Skeletal muscle satellite cell (primary cell): ENCODE data around the gene ASTN1.

Experiments used
- H3K27me3 ChIP-seq: 2 replicates; pipeline ENCODE4 v1.7.0; 2013; ENCODE audit warnings: low read length; ENCODE audit not compliant: control insufficient read depth, insufficient read depth
- H3K36me3 ChIP-seq: 2 replicates; pipeline ENCODE4 v1.7.0; 2013; ENCODE audit warnings: mild to moderate bottlenecking, control low read depth, low read length; ENCODE audit not compliant: insufficient read depth
- H3K4me1 ChIP-seq: 2 replicates; pipeline ENCODE4 v1.7.0; 2013; ENCODE audit warnings: low read length; ENCODE audit not compliant: control insufficient read depth, insufficient read depth
- H3K4me2 ChIP-seq: 2 replicates; pipeline ENCODE4 v1.7.0; 2013; ENCODE audit warnings: mild to moderate bottlenecking, low read length
- H3K4me3 ChIP-seq: 2 replicates; pipeline ENCODE4 v1.7.0; 2013; ENCODE audit warnings: low read length
- H3K9ac ChIP-seq: 2 replicates; pipeline ENCODE4 v1.7.0; 2013; ENCODE audit warnings: mild to moderate bottlenecking, low read depth, low read length, moderate library complexity
- H3K9me3 ChIP-seq: replicated peaks from 2 replicates; pipeline ENCODE4 v1.7.0; 2013; ENCODE audit warnings: mild to moderate bottlenecking, control low read depth, low read length

Gene ASTN1

GRCh38 chr1:177128665-177129281, 35.7 kb downstream of the ASTN1 start:
- no peak overlapping the region for H3K9ac ChIP-seq
- H3K4me1 ChIP-seq: no peaks in the 10 kb centered on the region
- no peaks in the 10 kb centered on the region for H3K9me3 ChIP-seq
- H3K36me3 ChIP-seq: no peaks in the 10 kb centered on the region
- H3K4me3 ChIP-seq: no peak overlapping the region
- H3K4me2 ChIP-seq: no peak overlapping the region
- peaks cover 14% of the 10 kb centered on the region for H3K27me3 ChIP-seq

- no peak overlapping the region for H3K4me3 ChIP-seq
- no peaks in the 10 kb centered on the region for H3K36me3 ChIP-seq
- H3K4me2 ChIP-seq: no peak overlapping the region
- H3K9ac ChIP-seq: no peak overlapping the region
- H3K27me3 ChIP-seq: peaks cover 13% of the 10 kb centered on the region
- no peaks in the 10 kb centered on the region for H3K9me3 ChIP-seq
- H3K4me1 ChIP-seq: no peaks in the 10 kb centered on the region
Observed at GRCh38 chr1:177126267-177126666, 38.2 kb downstream of the ASTN1 start.

GRCh38 chr1:177124577-177125278, 39.8 kb downstream of the ASTN1 start:
- H3K4me3 ChIP-seq: no peak overlapping the region
- no peak overlapping the region for H3K9ac ChIP-seq
- peaks cover 13% of the 10 kb centered on the region for H3K27me3 ChIP-seq
- no peak overlapping the region for H3K4me2 ChIP-seq
- H3K9me3 ChIP-seq: no peaks in the 10 kb centered on the region
- H3K36me3 ChIP-seq: no peaks in the 10 kb centered on the region
- no peaks in the 10 kb centered on the region for H3K4me1 ChIP-seq

DNA sequence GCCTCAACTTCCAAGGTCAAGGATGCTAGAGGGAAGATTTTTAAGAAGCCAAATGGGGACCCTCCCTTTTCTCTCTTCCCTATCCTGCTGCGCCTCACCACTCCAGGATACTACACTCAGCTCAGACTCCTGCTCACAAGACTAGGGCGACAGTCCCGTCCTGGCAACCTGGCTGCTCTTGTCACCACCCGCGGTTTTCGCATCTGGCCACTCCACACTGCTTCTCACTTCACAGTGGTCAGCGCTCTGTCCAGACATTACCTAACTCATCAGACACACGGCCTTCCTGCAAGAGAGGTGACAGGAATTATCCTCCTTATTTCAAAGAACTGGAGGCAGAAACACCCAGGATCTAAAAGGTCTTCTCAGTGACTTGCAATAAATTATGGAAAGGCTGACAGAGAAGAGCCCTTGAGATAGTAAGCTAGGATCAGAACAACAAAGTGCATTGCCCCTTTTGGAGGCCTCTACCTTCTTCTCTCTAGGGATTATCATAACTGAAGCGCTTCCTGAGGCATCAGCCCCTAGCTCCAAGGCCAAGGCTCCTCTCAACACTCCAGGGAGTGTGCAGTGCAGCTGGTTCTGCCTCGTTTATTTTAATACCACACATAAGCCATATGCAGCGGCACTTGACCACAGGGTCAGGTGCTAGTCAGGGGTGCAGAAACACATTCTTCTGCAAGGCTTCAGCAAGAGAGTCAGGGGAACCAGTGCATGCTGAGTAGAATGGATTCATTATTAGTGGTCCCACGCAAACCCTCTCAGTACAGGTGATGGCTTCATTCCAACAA, 41.9 kb downstream of the ASTN1 start:
- no peaks in the 10 kb centered on the region for H3K9me3 ChIP-seq
- H3K9ac ChIP-seq: no peak overlapping the region
- H3K27me3 ChIP-seq: peaks cover 13% of the 10 kb centered on the region
- no peaks in the 10 kb centered on the region for H3K4me1 ChIP-seq
- no peak overlapping the region for H3K4me3 ChIP-seq
- H3K4me2 ChIP-seq: no peak overlapping the region
- H3K36me3 ChIP-seq: no peaks in the 10 kb centered on the region

- Histone ChIP-seq H3K4me2 (no peak overlapping the region), H3K4me3 (no peak overlapping the region), H3K9me3 (no peaks in the 10 kb centered on the region), H3K9ac (no peak overlapping the region), H3K27me3 (peaks cover 18% of the 10 kb centered on the region), H3K4me1 (no peaks in the 10 kb centered on the region), H3K36me3 (no peaks in the 10 kb centered on the region)
Observed at GRCh38 chr1:177119311-177119710, 45.2 kb downstream of the ASTN1 start.

GRCh38 chr1:177118901-177119300, 45.6 kb downstream of the ASTN1 start:
- Histone ChIP-seq H3K9ac (no peak overlapping the region), H3K9me3 (no peaks in the 10 kb centered on the region), H3K4me3 (no peak overlapping the region), H3K4me2 (no peak overlapping the region), H3K36me3 (no peaks in the 10 kb centered on the region), H3K27me3 (peaks cover 20% of the 10 kb centered on the region), H3K4me1 (no peaks in the 10 kb centered on the region)

DNA sequence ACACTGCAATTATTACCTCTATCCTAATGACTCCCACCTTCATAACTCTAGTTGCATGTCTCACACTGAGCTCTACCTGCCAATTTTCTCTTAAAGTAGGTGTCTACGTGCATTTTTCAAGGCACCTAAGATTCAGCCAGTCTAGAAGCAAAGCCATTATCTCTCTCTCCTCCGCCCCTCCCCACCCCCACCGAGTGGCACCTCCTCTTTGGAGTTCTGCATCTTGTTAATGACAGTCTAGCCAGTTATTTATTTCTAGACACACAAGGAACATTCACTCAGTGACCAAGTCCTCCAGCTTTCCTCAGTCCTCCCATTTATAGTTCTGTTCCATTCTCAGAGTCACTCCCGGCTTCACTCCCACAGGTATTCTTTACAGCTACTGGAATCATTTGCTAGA, 47.6 kb downstream of the ASTN1 start:
- Histone ChIP-seq H3K36me3 (no peaks in the 10 kb centered on the region), H3K4me3 (no peak overlapping the region), H3K27me3 (peaks cover 24% of the 10 kb centered on the region), H3K4me1 (no peaks in the 10 kb centered on the region), H3K9me3 (no peaks in the 10 kb centered on the region), H3K4me2 (no peak overlapping the region), H3K9ac (no peak overlapping the region)

DNA sequence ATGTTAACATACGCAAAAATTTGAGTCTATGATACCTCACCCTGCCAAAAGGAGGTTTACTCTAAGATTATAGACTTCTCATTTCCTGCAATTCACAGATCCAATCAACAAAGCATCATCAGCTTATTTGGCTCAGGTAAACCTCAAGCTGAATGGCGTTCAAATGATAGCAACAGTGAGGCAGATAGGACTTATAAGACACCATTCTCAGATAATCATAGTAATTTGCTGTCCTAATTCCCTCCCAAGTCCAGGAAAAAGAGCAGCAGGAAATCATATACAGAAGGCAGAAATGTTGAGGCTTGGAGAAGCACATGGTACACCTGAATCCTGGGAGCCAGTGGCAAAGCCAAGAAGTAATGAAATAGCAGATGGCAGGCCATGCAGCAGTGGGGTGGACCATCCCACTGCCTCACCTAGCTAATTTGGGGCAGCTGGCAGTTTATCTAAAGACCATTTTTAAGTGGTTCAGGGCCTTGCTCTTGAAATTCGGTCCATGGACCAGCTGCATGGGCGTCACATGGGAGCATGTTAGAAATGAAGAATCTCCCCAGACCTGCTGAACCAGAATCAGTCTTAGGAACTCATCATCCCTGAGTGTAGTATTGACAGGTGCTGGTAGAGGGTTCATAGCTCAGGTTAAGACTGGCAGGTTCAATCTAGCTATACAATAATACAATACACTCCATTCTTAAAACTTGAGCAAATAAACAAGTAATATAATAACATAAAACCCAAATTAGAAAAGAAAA, 57.7 kb downstream of the ASTN1 start:
- Histone ChIP-seq H3K36me3 (no peaks in the 10 kb centered on the region), H3K27me3 (peaks cover 13% of the 10 kb centered on the region), H3K9me3 (no peaks in the 10 kb centered on the region), H3K4me1 (no peaks in the 10 kb centered on the region), H3K4me3 (no peak overlapping the region), H3K9ac (no peak overlapping the region), H3K4me2 (no peak overlapping the region)

DNA sequence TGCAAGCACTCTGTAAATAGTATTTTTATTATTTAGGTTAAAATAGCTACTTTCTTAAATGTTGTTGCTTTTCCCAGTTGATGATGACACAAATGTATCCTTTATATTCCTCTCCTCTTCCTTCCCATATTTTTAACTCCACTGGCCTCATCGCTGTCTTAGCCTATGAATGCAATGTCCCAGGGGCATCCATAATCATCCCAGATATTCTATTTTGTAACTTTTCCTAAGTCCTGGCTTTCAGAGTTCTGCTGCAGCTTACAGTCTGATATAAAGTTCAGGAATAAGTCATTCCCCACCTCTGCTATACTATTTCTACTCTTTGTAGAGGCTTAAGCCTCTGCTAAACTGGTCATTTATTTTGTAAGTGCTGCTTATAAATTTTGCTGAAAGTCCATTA, 58.3 kb downstream of the ASTN1 start:
- Histone ChIP-seq H3K27me3 (peaks cover 13% of the 10 kb centered on the region), H3K4me3 (no peak overlapping the region), H3K9ac (no peak overlapping the region), H3K9me3 (no peaks in the 10 kb centered on the region), H3K36me3 (no peaks in the 10 kb centered on the region), H3K4me1 (no peaks in the 10 kb centered on the region), H3K4me2 (no peak overlapping the region)

- Histone ChIP-seq H3K4me3 (no peak overlapping the region), H3K9me3 (no peaks in the 10 kb centered on the region), H3K4me1 (no peaks in the 10 kb centered on the region)
Observed at GRCh38 chr1:177103005-177103852, 61.3 kb downstream of the ASTN1 start.

More at GRCh38 chr1:177103005-177103852, 61.3 kb downstream of the ASTN1 start:
- Histone ChIP-seq H3K9ac (no peak overlapping the region), H3K36me3 (no peaks in the 10 kb centered on the region), H3K27me3 (peaks cover 4% of the 10 kb centered on the region), H3K4me2 (no peak overlapping the region)
